HEK293 (cell line): ENCODE results near the gene PGBD5.

ENCODE experiments used
- ELK4 ChIP-seq: IDR thresholded peaks from 2 replicates; pipeline ENCODE4 v1.6.1; 2011; ENCODE audit warnings: mild to moderate bottlenecking, low read depth, low read length, borderline replicate concordance
- HOXC10 ChIP-seq: sonication (generic); formaldehyde crosslinking; IDR thresholded peaks from 2 replicates; pipeline ENCODE4 v1.8.1; 2023; ENCODE audit warnings: mild to moderate bottlenecking, missing genetic modification reagents
- MZF1 ChIP-seq: fragments of 450-650 bp; formaldehyde crosslinking; IDR thresholded peaks from 2 replicates; pipeline ENCODE4 v1.5.1; 2017; ENCODE audit warnings: missing biosample characterization, missing genetic modification characterization, borderline replicate concordance
- PATZ1 ChIP-seq: fragments of 450-650 bp; formaldehyde crosslinking; IDR thresholded peaks from 2 replicates; pipeline ENCODE4 v1.5.1; 2016; ENCODE audit warnings: missing biosample characterization, missing genetic modification characterization
- REST ChIP-seq: fragments of 450-650 bp; formaldehyde crosslinking; IDR thresholded peaks from 2 replicates; pipeline ENCODE4 v1.5.1; 2016; ENCODE audit warnings: missing biosample characterization, missing genetic modification characterization
- YY1 ChIP-seq: fragments of 450-650 bp; formaldehyde crosslinking; IDR thresholded peaks from 2 replicates; pipeline ENCODE4 v1.5.1; 2018; ENCODE audit warnings: missing biosample characterization, missing genetic modification characterization
- ZNF202 ChIP-seq: fragments of 450-650 bp; formaldehyde crosslinking; IDR thresholded peaks from 2 replicates; pipeline ENCODE4 v1.5.1; 2016; ENCODE audit warnings: missing biosample characterization, missing genetic modification characterization, borderline replicate concordance
- ZNF274 ChIP-seq, 2 experiments: fragments of 200-500 bp in 1 of 2; fragments of 450-650 bp in 1 of 2; sonication (Bioruptor generic) in 1 of 2; formaldehyde crosslinking in 1 of 2; IDR thresholded peaks; 2 replicates each; pipeline versions ENCODE4 v1.5.1 to v1.6.1; 2014 to 2016; ENCODE audit warnings: borderline replicate concordance in 1 of 2, inconsistent platforms in 1 of 2, low read length in 1 of 2, missing biosample characterization in 1 of 2, missing genetic modification characterization in 1 of 2
- ZNF423 ChIP-seq: fragments of 450-650 bp; formaldehyde crosslinking; IDR thresholded peaks from 2 replicates; pipeline ENCODE4 v1.5.1; 2016; ENCODE audit warnings: missing biosample characterization, missing genetic modification characterization
- ZNF830 ChIP-seq: fragments of 450-650 bp; IDR thresholded peaks from 2 replicates; pipeline ENCODE4 v1.5.0; 2018; ENCODE audit warnings: missing biosample characterization, missing genetic modification characterization, low read depth, mild to moderate bottlenecking, moderate library complexity
- TF ChIP-seq, protein P1 (sequence below): fragments of 450-650 bp; formaldehyde crosslinking; IDR thresholded peaks from 2 replicates; pipeline ENCODE4 v1.5.1; 2016; ENCODE audit warnings: missing biosample characterization, missing genetic modification characterization
- TF ChIP-seq, protein P2 (sequence below): fragments of 450-650 bp; formaldehyde crosslinking; IDR thresholded peaks from 2 replicates; pipeline ENCODE4 v1.5.1; 2016; ENCODE audit warnings: missing biosample characterization, missing genetic modification characterization, low read depth
- TF ChIP-seq, protein P3 (sequence below): fragments of 450-650 bp; formaldehyde crosslinking; conservative IDR thresholded peaks from 2 replicates; pipeline ENCODE4 v1.5.1; 2016; ENCODE audit warnings: low read depth, missing biosample characterization, missing genetic modification characterization

GRCh38 chr1:230279583-230279945 lies 146.6 kb downstream of the PGBD5 start:
- TF ChIP-seq ZNF830 (tag by site-specific recombination), result no peak
- TF ChIP-seq HOXC10 (CRISPR knock-in tag), result no peak
- no peak for TF ChIP-seq PATZ1
- TF ChIP-seq REST, result no peak
- TF ChIP-seq, protein P1, sequence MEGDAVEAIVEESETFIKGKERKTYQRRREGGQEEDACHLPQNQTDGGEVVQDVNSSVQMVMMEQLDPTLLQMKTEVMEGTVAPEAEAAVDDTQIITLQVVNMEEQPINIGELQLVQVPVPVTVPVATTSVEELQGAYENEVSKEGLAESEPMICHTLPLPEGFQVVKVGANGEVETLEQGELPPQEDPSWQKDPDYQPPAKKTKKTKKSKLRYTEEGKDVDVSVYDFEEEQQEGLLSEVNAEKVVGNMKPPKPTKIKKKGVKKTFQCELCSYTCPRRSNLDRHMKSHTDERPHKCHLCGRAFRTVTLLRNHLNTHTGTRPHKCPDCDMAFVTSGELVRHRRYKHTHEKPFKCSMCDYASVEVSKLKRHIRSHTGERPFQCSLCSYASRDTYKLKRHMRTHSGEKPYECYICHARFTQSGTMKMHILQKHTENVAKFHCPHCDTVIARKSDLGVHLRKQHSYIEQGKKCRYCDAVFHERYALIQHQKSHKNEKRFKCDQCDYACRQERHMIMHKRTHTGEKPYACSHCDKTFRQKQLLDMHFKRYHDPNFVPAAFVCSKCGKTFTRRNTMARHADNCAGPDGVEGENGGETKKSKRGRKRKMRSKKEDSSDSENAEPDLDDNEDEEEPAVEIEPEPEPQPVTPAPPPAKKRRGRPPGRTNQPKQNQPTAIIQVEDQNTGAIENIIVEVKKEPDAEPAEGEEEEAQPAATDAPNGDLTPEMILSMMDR (tag by site-specific recombination), result no peak
- TF ChIP-seq YY1, result no peak
- TF ChIP-seq ELK4, result no peak
- TF ChIP-seq, protein P2, sequence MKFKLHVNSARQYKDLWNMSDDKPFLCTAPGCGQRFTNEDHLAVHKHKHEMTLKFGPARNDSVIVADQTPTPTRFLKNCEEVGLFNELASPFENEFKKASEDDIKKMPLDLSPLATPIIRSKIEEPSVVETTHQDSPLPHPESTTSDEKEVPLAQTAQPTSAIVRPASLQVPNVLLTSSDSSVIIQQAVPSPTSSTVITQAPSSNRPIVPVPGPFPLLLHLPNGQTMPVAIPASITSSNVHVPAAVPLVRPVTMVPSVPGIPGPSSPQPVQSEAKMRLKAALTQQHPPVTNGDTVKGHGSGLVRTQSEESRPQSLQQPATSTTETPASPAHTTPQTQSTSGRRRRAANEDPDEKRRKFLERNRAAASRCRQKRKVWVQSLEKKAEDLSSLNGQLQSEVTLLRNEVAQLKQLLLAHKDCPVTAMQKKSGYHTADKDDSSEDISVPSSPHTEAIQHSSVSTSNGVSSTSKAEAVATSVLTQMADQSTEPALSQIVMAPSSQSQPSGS (tag by site-specific recombination), result no peak
- no peak for TF ChIP-seq MZF1 (tag by site-specific recombination)
- no peak for TF ChIP-seq ZNF202 (tag by site-specific recombination)
- no peak for TF ChIP-seq ZNF423
- TF ChIP-seq, protein P3, sequence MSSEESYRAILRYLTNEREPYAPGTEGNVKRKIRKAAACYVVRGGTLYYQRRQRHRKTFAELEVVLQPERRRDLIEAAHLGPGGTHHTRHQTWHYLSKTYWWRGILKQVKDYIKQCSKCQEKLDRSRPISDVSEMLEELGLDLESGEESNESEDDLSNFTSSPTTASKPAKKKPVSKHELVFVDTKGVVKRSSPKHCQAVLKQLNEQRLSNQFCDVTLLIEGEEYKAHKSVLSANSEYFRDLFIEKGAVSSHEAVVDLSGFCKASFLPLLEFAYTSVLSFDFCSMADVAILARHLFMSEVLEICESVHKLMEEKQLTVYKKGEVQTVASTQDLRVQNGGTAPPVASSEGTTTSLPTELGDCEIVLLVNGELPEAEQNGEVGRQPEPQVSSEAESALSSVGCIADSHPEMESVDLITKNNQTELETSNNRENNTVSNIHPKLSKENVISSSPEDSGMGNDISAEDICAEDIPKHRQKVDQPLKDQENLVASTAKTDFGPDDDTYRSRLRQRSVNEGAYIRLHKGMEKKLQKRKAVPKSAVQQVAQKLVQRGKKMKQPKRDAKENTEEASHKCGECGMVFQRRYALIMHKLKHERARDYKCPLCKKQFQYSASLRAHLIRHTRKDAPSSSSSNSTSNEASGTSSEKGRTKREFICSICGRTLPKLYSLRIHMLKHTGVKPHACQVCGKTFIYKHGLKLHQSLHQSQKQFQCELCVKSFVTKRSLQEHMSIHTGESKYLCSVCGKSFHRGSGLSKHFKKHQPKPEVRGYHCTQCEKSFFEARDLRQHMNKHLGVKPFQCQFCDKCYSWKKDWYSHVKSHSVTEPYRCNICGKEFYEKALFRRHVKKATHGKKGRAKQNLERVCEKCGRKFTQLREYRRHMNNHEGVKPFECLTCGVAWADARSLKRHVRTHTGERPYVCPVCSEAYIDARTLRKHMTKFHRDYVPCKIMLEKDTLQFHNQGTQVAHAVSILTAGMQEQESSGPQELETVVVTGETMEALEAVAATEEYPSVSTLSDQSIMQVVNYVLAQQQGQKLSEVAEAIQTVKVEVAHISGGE (tag by site-specific recombination), result no peak
- TF ChIP-seq ZNF274 (IDR thresholded peaks at IDR 0.05; ENCODE audit: low read length), result no peak
- no peak for TF ChIP-seq ZNF274 (tag by site-specific recombination; IDR thresholded peaks at IDR 0.05; ENCODE audit: borderline replicate concordance)
